GM10266 (cell line): ENCODE measurements around the gene WDR6.
A peak's percentile ranks its signal among the peaks of the same experiment; 100 is the strongest.

Experiments used
- DNase-seq: peaks from one replicate; pipeline ENCODE4 v3.0.0; 2012; ENCODE audit errors: extremely low spot score
- TF ChIP-seq, protein P1 (sequence below): IDR thresholded peaks from 2 replicates; pipeline ENCODE4 v1.5.1; 2012; ENCODE audit warnings: mild to moderate bottlenecking, low read depth; ENCODE audit not compliant: control insufficient read depth, insufficient read depth; ENCODE audit errors: missing control alignments

WDR6 gene

DNA sequence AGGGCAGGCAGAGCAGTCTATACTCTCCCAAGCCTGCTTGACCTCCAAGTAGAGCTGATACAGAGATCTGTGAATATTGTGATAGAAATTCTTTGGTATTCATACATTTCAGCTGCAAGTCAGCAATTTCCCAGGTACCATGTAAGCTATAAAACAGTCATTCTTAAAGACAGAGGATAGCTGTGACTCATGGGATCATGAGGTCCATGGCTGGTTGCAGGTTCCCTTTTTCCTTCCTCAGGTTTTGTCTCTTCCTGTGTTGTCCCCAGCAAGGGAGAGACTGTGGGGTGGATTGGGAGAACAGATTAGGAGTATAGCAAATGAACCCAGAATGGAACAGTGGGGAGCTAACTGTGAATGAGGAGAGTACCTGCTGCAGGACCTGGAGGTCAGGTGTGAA is 22.5 kb upstream of the WDR6 start:
- TF ChIP-seq, protein P1, sequence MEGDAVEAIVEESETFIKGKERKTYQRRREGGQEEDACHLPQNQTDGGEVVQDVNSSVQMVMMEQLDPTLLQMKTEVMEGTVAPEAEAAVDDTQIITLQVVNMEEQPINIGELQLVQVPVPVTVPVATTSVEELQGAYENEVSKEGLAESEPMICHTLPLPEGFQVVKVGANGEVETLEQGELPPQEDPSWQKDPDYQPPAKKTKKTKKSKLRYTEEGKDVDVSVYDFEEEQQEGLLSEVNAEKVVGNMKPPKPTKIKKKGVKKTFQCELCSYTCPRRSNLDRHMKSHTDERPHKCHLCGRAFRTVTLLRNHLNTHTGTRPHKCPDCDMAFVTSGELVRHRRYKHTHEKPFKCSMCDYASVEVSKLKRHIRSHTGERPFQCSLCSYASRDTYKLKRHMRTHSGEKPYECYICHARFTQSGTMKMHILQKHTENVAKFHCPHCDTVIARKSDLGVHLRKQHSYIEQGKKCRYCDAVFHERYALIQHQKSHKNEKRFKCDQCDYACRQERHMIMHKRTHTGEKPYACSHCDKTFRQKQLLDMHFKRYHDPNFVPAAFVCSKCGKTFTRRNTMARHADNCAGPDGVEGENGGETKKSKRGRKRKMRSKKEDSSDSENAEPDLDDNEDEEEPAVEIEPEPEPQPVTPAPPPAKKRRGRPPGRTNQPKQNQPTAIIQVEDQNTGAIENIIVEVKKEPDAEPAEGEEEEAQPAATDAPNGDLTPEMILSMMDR = no peak
- DNase-seq = no peak

DNA sequence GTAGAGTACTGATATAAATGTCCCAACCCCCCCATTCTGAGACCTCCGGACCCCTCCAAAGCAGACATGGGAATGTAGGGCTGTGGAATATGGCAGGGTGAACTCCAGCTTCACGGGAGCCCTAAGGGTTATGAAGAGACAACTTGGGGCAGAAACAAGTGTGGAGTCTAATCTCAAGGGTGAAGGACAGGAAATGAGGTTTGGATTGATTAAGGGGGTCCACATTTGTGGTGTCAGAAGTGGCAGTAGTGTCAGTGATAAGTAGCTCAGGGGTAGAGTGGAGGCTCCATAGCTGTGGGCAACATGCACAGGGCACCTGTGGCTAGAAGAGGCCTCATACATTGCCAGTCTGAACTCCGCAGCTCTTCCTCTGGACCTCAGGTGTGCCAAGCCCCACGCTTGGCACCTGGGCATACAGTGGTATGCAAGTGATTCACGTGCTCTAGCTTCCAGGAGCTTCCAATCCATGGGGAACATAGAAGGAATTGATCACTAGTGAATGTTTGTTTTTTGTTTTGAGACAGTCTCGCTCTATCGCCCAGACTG is 21.3 kb upstream of the WDR6 start:
- TF ChIP-seq, protein P1 = no peak
- DNase-seq = no peak

DNA sequence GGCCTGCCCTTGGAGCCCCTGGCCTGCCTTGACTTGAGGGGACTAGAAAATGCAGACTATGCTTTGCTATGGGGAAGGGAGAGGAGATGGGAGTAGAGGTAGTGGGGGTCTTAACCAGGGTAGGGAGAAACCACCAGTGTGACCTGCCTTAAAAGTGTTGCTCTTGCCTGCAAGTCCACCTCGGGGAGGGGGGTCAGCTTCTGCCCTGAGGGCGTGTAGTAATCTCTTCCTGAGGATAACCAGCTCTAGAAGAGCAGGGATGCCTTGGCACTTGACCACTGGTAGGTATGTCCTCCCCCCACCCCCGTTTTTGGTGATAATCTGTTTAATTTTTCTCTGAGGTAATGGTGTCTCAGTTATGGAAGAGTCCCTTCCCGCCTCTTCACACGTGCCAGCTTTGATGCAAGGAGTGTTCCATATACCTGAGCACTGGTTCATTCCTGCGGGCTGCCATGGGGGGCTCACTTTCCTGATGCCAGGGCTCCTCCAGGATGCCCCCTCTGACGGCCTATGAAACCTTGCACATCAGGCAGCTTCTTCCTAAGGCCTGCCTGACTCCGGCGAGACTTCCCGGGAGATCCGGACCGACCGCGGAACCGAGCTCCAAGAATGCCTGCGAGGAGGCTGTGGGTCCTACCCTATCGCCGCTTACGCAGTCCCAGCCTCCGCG is 17.9 kb upstream of the WDR6 start:
- TF ChIP-seq, protein P1 = no peak
- no peak for DNase-seq

DNA sequence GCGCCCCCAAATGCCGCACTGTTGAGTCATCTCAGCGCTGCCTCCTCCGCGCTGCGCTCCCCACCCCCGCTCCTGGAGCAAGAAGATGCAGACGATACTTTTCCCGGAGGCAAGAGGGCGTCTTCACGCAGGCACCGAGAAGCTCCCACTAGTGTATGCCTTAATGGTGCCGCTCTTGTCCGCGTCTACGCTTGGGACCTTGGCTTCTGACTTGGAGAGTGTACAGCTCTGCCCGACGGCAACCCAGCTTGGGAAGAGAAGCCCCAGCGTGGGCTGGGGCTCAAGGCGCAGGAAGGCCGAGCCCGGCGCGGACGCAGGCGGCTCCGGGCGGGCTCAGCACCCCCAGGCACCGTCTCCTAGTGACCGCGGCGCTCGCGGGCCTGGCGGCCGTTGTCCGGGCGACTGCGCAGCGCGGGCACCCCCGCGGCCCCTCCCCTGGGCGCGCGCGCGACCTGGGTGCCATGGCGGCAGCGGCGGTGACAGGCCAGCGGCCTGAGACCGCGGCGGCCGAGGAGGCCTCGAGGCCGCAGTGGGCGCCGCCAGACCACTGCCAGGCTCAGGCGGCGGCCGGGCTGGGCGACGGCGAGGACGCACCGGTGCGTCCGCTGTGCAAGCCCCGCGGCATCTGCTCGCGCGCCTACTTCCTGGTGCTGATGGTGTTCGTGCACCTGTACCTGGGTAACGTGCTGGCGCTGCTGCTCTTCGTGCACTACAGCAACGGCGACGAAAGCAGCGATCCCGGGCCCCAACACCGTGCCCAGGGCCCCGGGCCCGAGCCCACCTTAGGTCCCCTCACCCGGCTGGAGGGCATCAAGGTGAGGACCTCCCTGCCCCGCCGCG is 17.2 kb upstream of the WDR6 start, which contains the start of gene P4HTM:
Gene P4HTM (plus strand): TSS at position 446 of the 840 bp plus-strand sequence. CDS start 16 bp downstream, at position 462.
- peak; percentile 81 for DNase-seq
- TF ChIP-seq, protein P1 = peak; percentile 52

DNA sequence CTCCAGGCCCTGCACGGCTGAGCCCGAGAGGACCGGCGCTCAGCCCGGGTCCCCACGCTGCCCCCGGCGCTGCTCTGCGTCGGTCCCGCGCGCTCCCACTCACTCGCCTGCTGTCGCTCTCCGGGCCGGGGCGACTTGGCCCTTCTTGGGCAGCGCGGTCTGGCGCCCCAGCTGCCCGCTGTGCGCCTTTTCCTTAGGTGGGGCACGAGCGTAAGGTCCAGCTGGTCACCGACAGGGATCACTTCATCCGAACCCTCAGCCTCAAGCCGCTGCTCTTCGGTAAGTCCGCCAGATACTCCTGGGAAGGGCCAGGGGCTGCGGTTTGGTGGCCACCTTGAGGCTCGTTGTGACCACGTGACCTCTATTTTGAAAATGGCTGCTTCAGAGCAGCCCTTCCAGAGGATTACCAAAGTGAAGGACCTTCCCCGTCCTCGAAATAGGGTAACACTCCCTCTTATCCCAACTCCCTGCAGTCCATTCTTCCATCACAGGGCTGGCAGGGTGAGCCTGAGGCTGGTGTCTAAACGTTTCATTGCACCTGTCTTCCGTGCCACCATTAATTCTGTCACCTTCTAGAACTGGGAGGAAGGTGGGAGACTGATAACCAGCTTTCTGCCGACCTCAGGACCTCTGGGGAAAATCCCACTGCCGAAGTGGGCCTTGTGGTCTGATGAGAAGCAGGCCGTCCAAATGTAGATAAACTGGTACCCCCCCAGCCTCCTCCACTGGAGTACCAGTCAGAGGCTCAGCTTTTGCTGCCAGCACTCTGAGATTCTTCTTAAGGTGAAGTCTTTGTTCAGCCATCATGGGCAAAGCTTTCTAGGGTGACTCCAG is 16.3 kb upstream of the WDR6 start:
- TF ChIP-seq, protein P1 = no peak
- peak; percentile 54 for DNase-seq

DNA sequence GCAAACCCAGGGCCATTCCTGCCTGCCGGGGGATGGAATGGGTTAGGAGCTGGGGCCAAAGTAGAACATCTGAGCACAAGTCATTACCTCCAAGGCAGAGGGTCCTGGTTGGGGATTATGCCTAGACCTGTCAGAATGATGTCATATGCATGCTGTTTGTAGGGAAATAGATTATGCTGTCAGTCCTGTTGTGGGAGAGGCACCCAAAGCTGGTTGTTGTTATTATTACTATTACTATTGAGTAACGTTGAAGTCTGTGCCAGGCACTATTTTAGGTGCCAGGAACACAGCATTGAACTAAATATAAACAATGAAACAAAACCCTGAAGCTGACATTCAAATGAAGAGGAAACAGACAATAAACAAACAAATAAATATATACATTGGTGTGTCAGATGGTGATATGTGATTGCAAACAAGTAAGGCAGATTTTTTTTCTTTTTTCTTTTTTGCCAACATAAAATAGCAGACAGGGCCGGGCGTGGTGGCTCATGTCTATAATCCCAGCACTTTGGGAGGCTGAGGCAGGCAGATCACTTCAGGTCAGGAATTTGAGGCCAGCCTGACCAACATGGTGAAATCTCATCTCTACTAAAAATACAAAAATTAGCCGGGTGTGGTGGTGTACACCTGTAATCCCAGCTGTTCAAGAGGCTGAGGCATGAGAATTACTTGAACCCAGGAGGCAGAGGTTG is 15.2 kb upstream of the WDR6 start:
- no peak for DNase-seq
- TF ChIP-seq, protein P1 = no peak
